Stimulated activated naive CD8-positive, alpha-beta T cell treated with anti-CD3 and anti-CD28 coated beads, Interleukin-15, Interleukin-2, amounts not matched to agents 100 ng/mL and 50 ng/mL, for 24 hours (primary cell): ENCODE measurements around the gene WDR3.
A peak's percentile ranks its signal among the peaks of the same experiment; 100 is the strongest.

Source experiments
- H3K27ac Mint-ChIP-seq: one replicate; pipeline ENCODE4 v1.8.0; 2021; ENCODE audit warnings: mild to moderate bottlenecking, mixed read lengths
- H3K27me3 Mint-ChIP-seq: one replicate; pipeline ENCODE4 v1.8.0; 2021; ENCODE audit warnings: mixed read lengths
- H3K36me3 Mint-ChIP-seq: one replicate; pipeline ENCODE4 v1.8.0; 2021; ENCODE audit warnings: low read depth, mixed read lengths
- H3K4me1 Mint-ChIP-seq: one replicate; pipeline ENCODE4 v1.8.0; 2021; ENCODE audit warnings: low read depth, mixed read lengths
- H3K4me3 Mint-ChIP-seq: one replicate; pipeline ENCODE4 v1.8.0; 2021; ENCODE audit warnings: mild to moderate bottlenecking, mixed read lengths
- H3K9me3 Mint-ChIP-seq: one replicate; pipeline ENCODE4 v1.8.0; 2021; ENCODE audit warnings: mixed read lengths

Gene WDR3

DNA sequence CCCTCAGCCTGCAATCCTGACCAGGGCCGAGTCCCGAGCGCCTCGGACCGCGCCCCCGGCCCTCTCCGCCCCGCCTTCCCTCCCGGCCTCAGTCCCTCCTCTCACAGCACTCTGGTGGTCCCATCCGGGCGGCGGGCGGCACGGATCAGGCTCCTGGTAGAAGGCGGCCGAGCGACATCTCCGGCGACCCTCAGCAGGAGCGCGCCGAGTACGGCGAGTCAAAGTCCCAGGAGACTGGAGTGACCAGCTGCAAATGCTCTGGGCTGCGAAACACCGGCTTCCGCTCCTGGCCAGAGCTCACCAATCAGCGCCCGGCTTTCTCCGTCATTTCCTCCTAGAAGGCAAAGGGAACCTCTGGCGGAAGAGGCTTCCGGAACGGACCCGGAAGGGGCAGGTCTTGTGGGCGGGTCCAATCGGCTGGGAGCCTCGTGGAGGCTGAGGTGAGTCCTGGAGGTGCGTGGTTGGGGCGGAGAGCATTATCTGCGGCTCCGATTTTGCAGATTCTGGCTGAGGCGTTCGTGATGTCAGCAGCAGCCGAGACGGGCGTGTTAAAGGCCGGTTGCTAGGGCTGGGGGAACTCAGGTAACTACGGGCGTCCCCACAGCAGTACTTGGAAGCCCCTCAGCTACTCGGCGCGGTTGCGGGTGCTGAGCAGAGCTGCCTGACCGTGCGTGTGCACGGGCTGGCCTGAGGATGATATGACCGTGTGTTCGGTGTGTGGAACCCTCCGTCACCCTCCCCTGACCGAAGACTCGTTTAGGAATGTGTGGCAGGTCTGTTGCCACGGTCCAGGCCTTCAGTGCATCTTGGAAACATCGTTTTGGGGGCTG, at the start of gene WDR3, which contains the start of gene GDAP2:
Gene WDR3, plus strand, starts transcription at position 397 of the 830 bp plus-strand sequence. CDS start 3,581 bp downstream, outside the sequence.
Gene GDAP2, minus strand, starts transcription at position 279 of the 830 bp plus-strand sequence. CDS start 9,264 bp downstream, outside the sequence.
- Mint-ChIP-seq H3K27me3 (no peaks in the 10 kb centered on the region), H3K9me3 (no peaks in the 10 kb centered on the region), H3K4me3 (peak within 1 kb of the TSS; percentile 99), H3K27ac (peak within 1 kb of the TSS; percentile 99), H3K4me1 (peaks cover 66% of the 10 kb centered on the region), H3K36me3 (peaks cover 43% of the 10 kb centered on the region)

DNA sequence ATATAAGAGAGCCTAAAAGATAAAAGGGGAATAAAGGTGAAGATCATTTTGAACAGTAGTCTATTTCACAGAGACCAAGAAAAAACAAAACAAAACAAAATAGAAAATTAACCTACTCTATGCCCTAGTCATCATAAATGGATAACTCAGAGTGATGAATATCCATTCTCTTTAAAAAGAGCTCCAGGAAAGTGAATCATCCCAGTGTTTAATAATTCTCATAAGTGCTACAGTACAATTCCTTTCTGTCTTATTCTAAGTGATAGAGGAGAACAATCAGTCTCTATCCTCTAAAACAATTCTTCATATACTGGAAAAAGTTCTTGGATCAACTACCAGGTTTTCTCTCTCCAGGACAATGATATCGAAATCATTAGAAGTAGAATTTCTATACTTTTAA, 45.9 kb upstream of the WDR3 start:
- peaks cover 38% of the 10 kb centered on the region for H3K36me3 Mint-ChIP-seq
- no peaks in the 10 kb centered on the region for H3K4me1 Mint-ChIP-seq
- H3K9me3 Mint-ChIP-seq = no peaks in the 10 kb centered on the region
- H3K4me3 Mint-ChIP-seq = no peak overlapping the region
- H3K27ac Mint-ChIP-seq = no peak overlapping the region
- no peaks in the 10 kb centered on the region for H3K27me3 Mint-ChIP-seq

DNA sequence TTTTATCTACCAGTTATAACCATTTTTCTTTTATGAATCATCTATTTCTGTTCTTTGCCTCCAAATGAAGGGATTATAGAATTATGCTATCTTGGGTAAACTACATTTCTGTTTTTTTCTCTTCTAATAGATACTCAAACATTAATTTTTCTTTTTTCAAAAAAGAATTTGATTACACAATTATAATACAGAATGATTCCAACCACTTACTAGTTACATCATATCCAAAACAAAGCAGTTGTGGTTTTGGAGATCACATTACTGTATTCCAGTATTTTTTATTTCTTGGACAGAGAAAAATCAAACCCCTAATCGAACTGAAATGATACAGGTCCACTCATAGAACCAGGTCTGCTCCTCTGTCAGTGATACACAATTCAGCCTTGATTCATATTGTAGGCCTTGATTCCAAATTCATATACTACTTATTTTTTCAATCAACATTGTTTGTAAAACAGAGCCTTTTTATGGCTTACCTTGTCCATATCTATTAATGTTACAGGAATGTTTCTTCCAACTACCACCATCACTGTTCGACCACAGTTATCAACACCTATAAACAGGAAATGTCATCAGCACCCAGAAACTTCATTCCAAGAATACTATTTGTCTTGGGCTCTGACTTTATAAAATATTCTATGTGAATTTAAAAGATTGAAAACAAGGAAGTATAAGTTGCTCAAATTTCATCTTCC, 43.3 kb upstream of the WDR3 start:
- Mint-ChIP-seq H3K4me1 (no peaks in the 10 kb centered on the region), H3K4me3 (no peak overlapping the region), H3K9me3 (no peaks in the 10 kb centered on the region), H3K27me3 (no peaks in the 10 kb centered on the region), H3K36me3 (peaks cover 27% of the 10 kb centered on the region), H3K27ac (no peak overlapping the region)

GRCh38 chr1:117890452-117890851, 39.1 kb upstream of the WDR3 start:
- H3K27ac Mint-ChIP-seq = no peak overlapping the region
- no peak overlapping the region for H3K4me3 Mint-ChIP-seq
- H3K36me3 Mint-ChIP-seq = peaks cover 13% of the 10 kb centered on the region
- no peaks in the 10 kb centered on the region for H3K9me3 Mint-ChIP-seq
- no peaks in the 10 kb centered on the region for H3K4me1 Mint-ChIP-seq
- no peaks in the 10 kb centered on the region for H3K27me3 Mint-ChIP-seq

DNA sequence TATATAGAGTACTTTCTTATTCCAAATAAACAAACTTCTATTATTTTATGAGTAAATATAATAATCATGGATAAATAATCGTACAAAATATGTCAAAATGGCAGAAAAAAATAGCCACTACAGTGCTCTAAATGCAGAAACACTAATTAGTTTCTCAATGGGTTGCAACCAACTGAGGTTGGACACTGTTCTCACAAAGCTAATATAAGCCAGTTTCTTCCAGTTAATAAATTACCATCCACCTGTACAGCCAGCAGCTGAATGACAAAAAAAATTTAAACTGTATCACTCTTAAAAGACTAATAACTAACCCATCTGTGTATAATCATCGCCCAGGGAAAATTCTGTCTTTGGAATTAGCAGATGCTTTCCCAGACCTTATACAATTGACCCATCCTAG, 37.0 kb upstream of the WDR3 start:
- H3K9me3 Mint-ChIP-seq = no peaks in the 10 kb centered on the region
- no peak overlapping the region for H3K4me3 Mint-ChIP-seq
- H3K27me3 Mint-ChIP-seq = no peaks in the 10 kb centered on the region
- H3K27ac Mint-ChIP-seq = no peak overlapping the region
- H3K36me3 Mint-ChIP-seq = peaks cover 21% of the 10 kb centered on the region
- no peaks in the 10 kb centered on the region for H3K4me1 Mint-ChIP-seq

GRCh38 chr1:117894078-117894477, 35.5 kb upstream of the WDR3 start:
- no peaks in the 10 kb centered on the region for H3K9me3 Mint-ChIP-seq
- H3K4me1 Mint-ChIP-seq = no peaks in the 10 kb centered on the region
- H3K27me3 Mint-ChIP-seq = no peaks in the 10 kb centered on the region
- H3K36me3 Mint-ChIP-seq = peaks cover 27% of the 10 kb centered on the region
- no peak overlapping the region for H3K4me3 Mint-ChIP-seq
- no peak overlapping the region for H3K27ac Mint-ChIP-seq

GRCh38 chr1:117895482-117896114, 33.9 kb upstream of the WDR3 start:
- no peaks in the 10 kb centered on the region for H3K4me1 Mint-ChIP-seq
- no peak overlapping the region for H3K27ac Mint-ChIP-seq
- H3K36me3 Mint-ChIP-seq = peaks cover 30% of the 10 kb centered on the region
- no peak overlapping the region for H3K4me3 Mint-ChIP-seq
- no peaks in the 10 kb centered on the region for H3K9me3 Mint-ChIP-seq
- no peaks in the 10 kb centered on the region for H3K27me3 Mint-ChIP-seq

GRCh38 chr1:117897551-117897950, 32.0 kb upstream of the WDR3 start:
- Mint-ChIP-seq H3K9me3 (no peaks in the 10 kb centered on the region), H3K27ac (no peak overlapping the region), H3K27me3 (no peaks in the 10 kb centered on the region), H3K4me3 (no peak overlapping the region), H3K4me1 (no peaks in the 10 kb centered on the region), H3K36me3 (peaks cover 38% of the 10 kb centered on the region)

- H3K36me3 Mint-ChIP-seq = peaks cover 54% of the 10 kb centered on the region
- H3K27me3 Mint-ChIP-seq = no peaks in the 10 kb centered on the region
- no peak overlapping the region for H3K27ac Mint-ChIP-seq
- H3K9me3 Mint-ChIP-seq = no peaks in the 10 kb centered on the region
- H3K4me3 Mint-ChIP-seq = no peak overlapping the region
- no peaks in the 10 kb centered on the region for H3K4me1 Mint-ChIP-seq
Measured at GRCh38 chr1:117899801-117900200, 29.7 kb upstream of the WDR3 start.

GRCh38 chr1:117902944-117903343, 26.6 kb upstream of the WDR3 start:
- H3K27me3 Mint-ChIP-seq = no peaks in the 10 kb centered on the region
- peaks cover 60% of the 10 kb centered on the region for H3K36me3 Mint-ChIP-seq
- H3K4me1 Mint-ChIP-seq = no peaks in the 10 kb centered on the region
- H3K9me3 Mint-ChIP-seq = no peaks in the 10 kb centered on the region
- H3K4me3 Mint-ChIP-seq = no peak overlapping the region
- no peak overlapping the region for H3K27ac Mint-ChIP-seq

- Mint-ChIP-seq H3K9me3 (no peaks in the 10 kb centered on the region), H3K27me3 (no peaks in the 10 kb centered on the region), H3K4me3 (no peak overlapping the region), H3K27ac (peak overlapping the region; percentile 36), H3K4me1 (no peaks in the 10 kb centered on the region), H3K36me3 (peaks cover 52% of the 10 kb centered on the region)
Measured at GRCh38 chr1:117904485-117904884, 25.1 kb upstream of the WDR3 start.

- H3K27ac Mint-ChIP-seq = peak overlapping the region; percentile 36
- no peaks in the 10 kb centered on the region for H3K27me3 Mint-ChIP-seq
- H3K4me1 Mint-ChIP-seq = no peaks in the 10 kb centered on the region
- H3K4me3 Mint-ChIP-seq = no peak overlapping the region
- peaks cover 52% of the 10 kb centered on the region for H3K36me3 Mint-ChIP-seq
- no peaks in the 10 kb centered on the region for H3K9me3 Mint-ChIP-seq
Measured at GRCh38 chr1:117905019-117905418, 24.5 kb upstream of the WDR3 start.

GRCh38 chr1:117911051-117911450, 18.5 kb upstream of the WDR3 start:
- H3K27ac Mint-ChIP-seq = no peak overlapping the region
- H3K4me3 Mint-ChIP-seq = no peak overlapping the region
- H3K9me3 Mint-ChIP-seq = no peaks in the 10 kb centered on the region
- no peaks in the 10 kb centered on the region for H3K27me3 Mint-ChIP-seq
- H3K4me1 Mint-ChIP-seq = no peaks in the 10 kb centered on the region
- H3K36me3 Mint-ChIP-seq = peaks cover 63% of the 10 kb centered on the region

- no peaks in the 10 kb centered on the region for H3K27me3 Mint-ChIP-seq
- no peaks in the 10 kb centered on the region for H3K4me1 Mint-ChIP-seq
- no peaks in the 10 kb centered on the region for H3K9me3 Mint-ChIP-seq
- no peak overlapping the region for H3K4me3 Mint-ChIP-seq
- peaks cover 52% of the 10 kb centered on the region for H3K36me3 Mint-ChIP-seq
- no peak overlapping the region for H3K27ac Mint-ChIP-seq
Measured at GRCh38 chr1:117919376-117919775, 10.2 kb upstream of the WDR3 start.

DNA sequence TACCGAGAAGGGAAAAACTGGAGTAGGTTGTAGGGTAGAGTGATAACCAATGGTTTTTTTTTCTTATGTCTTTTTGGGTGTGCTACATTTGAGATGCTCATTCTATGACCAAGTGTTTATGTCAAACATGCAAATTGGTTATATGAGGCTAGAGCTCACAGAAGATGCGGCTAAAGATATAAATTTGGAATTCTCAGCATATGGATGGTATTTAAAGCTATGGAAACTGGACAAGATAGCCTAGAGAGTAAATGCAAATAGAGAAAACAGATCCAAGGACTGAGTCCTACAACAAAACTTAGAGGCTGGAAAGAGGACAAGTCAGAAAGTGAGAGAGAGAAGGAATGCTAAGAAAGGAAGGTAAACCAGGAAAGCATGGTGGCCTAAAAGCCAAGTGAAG, 7.5 kb upstream of the WDR3 start:
- Mint-ChIP-seq H3K27me3 (no peaks in the 10 kb centered on the region), H3K4me3 (no peak overlapping the region), H3K27ac (no peak overlapping the region), H3K4me1 (peaks cover 12% of the 10 kb centered on the region), H3K36me3 (peaks cover 32% of the 10 kb centered on the region), H3K9me3 (no peaks in the 10 kb centered on the region)
